ENCODE results near the gene HIVEP3.

- TF ChIP-seq CTCF (IDR thresholded peaks at IDR 0.05) (peak; percentile 43), SMC3 (IDR thresholded peaks at IDR 0.05; ENCODE audit: low read depth, low read length) (peak; percentile 7; the same call in 1 of the 2 replicates), RFX5 (IDR thresholded peaks at IDR 0.05; ENCODE audit: low read length) (no peak), YY1 (IDR thresholded peaks at IDR 0.05; ENCODE audit: low read depth) (no peak), MEF2A (IDR thresholded peaks at IDR 0.05; ENCODE audit: borderline replicate concordance, low read depth) (no peak), ELF1 (IDR thresholded peaks at IDR 0.05) (no peak), MAX (IDR thresholded peaks at IDR 0.05; ENCODE audit: low read depth) (peak; percentile 51), EP300 (IDR thresholded peaks at IDR 0.05; ENCODE audit: borderline replicate concordance in 1 of 2, low read depth in 1 of 2, low read length in 1 of 2) (no peak)
Observed at GRCh38 chr1:41918450-41919043, at the start of gene HIVEP3.
